Nephron progenitor cell (in vitro differentiated cells): ENCODE results near the gene SCN2B.

Source experiments
- DNase-seq: peaks from one replicate; pipeline ENCODE4 v3.0.0; 2021
- H3K27ac Mint-ChIP-seq: 2 replicates; pipeline ENCODE4 v1.8.0; 2021; ENCODE audit warnings: mild to moderate bottlenecking, moderate library complexity, mixed read lengths
- H3K27me3 Mint-ChIP-seq: 2 replicates; pipeline ENCODE4 v1.8.0; 2021; ENCODE audit warnings: mild to moderate bottlenecking, low read depth, mixed read lengths; ENCODE audit not compliant: poor library complexity
- H3K36me3 Mint-ChIP-seq: 2 replicates; pipeline ENCODE4 v1.8.0; 2021; ENCODE audit warnings: low read depth, mixed read lengths
- H3K4me1 Mint-ChIP-seq: 2 replicates; pipeline ENCODE4 v1.8.0; 2021; ENCODE audit warnings: mixed read lengths
- H3K4me3 Mint-ChIP-seq: 2 replicates; pipeline ENCODE4 v1.8.0; 2021; ENCODE audit warnings: mild to moderate bottlenecking, moderate library complexity, mixed read lengths
- H3K9me3 Mint-ChIP-seq: 2 replicates; pipeline ENCODE4 v1.8.0; 2021; ENCODE audit warnings: mild to moderate bottlenecking, moderate library complexity, mixed read lengths
- CTCF ChIP-seq: fragments of 200-600 bp; sonication (generic); IDR thresholded peaks from 2 replicates; pipeline ENCODE4 v1.5.0; 2021; ENCODE audit warnings: antibody characterized with exemption

Gene SCN2B

GRCh38 chr11:118221419-118221818 is 45.0 kb upstream of the SCN2B start:
- TF ChIP-seq CTCF = no peak
- Mint-ChIP-seq H3K36me3 (no peaks in the 10 kb centered on the region), H3K9me3 (no peaks in the 10 kb centered on the region), H3K27me3 (peaks cover 59% of the 10 kb centered on the region), H3K4me1 (no peaks in the 10 kb centered on the region), H3K4me3 (no peak overlapping the region), H3K27ac (no peak overlapping the region)
- DNase-seq = no peak

- Mint-ChIP-seq H3K36me3 (no peaks in the 10 kb centered on the region), H3K4me3 (no peak overlapping the region), H3K4me1 (no peaks in the 10 kb centered on the region), H3K27ac (no peak overlapping the region), H3K9me3 (no peaks in the 10 kb centered on the region), H3K27me3 (peaks cover 62% of the 10 kb centered on the region)
- TF ChIP-seq CTCF = no peak
- DNase-seq = no peak
Observed at GRCh38 chr11:118219732-118220131, 43.3 kb upstream of the SCN2B start.

GRCh38 chr11:118219244-118219643 is 42.8 kb upstream of the SCN2B start:
- Mint-ChIP-seq H3K36me3 (no peaks in the 10 kb centered on the region), H3K27ac (no peak overlapping the region), H3K27me3 (peaks cover 60% of the 10 kb centered on the region), H3K4me1 (no peaks in the 10 kb centered on the region), H3K9me3 (no peaks in the 10 kb centered on the region), H3K4me3 (no peak overlapping the region)
- no peak for TF ChIP-seq CTCF
- no peak for DNase-seq

GRCh38 chr11:118217575-118217974 is 41.1 kb upstream of the SCN2B start:
- no peak overlapping the region for H3K27ac Mint-ChIP-seq
- H3K4me1 Mint-ChIP-seq = no peaks in the 10 kb centered on the region
- H3K27me3 Mint-ChIP-seq = peaks cover 70% of the 10 kb centered on the region
- no peak for DNase-seq
- H3K9me3 Mint-ChIP-seq = no peaks in the 10 kb centered on the region
- H3K4me3 Mint-ChIP-seq = no peak overlapping the region
- H3K36me3 Mint-ChIP-seq = no peaks in the 10 kb centered on the region
- no peak for TF ChIP-seq CTCF

GRCh38 chr11:118216621-118217481 is 40.4 kb upstream of the SCN2B start:
- H3K9me3 Mint-ChIP-seq = no peaks in the 10 kb centered on the region
- H3K4me1 Mint-ChIP-seq = no peaks in the 10 kb centered on the region
- no peak overlapping the region for H3K4me3 Mint-ChIP-seq
- H3K27ac Mint-ChIP-seq = no peak overlapping the region
- H3K27me3 Mint-ChIP-seq = peaks cover 71% of the 10 kb centered on the region
- no peak for TF ChIP-seq CTCF
- no peaks in the 10 kb centered on the region for H3K36me3 Mint-ChIP-seq
- DNase-seq = no peak

DNA sequence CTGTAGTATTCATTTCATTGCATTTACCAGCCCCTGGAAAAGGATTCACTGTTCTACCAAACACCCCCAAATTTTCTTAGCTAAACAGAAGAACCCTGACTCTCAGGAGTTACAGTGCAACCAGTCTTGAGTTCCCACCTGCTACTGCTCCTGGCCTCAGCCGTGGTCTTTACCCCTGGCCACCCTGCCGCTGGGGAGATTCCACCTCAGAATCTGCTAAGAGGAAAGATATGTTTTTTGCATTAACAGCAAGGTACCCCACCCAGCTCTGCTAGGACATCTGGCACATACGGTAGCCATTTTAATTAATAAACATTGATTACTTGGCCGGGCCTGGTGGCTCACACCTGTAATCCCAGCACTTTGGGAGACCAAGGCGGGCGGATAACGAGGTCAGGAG is 39.3 kb upstream of the SCN2B start:
- no peak for DNase-seq
- no peak overlapping the region for H3K27ac Mint-ChIP-seq
- H3K4me3 Mint-ChIP-seq = no peak overlapping the region
- H3K4me1 Mint-ChIP-seq = no peaks in the 10 kb centered on the region
- no peaks in the 10 kb centered on the region for H3K9me3 Mint-ChIP-seq
- H3K27me3 Mint-ChIP-seq = peaks cover 71% of the 10 kb centered on the region
- TF ChIP-seq CTCF = no peak
- no peaks in the 10 kb centered on the region for H3K36me3 Mint-ChIP-seq
